Measurements from ENCODE around the gene BRICD5. TPM values are rescaled to one million over a fixed set of nuclear protein-coding genes. Genes with fewer than 3 reads are reported as not detected.

The BRICD5 gene
- total and polyA plus RNA-seq, 5 donors: 3.4 to 11.0 (median 7.3) TPM

DNA sequence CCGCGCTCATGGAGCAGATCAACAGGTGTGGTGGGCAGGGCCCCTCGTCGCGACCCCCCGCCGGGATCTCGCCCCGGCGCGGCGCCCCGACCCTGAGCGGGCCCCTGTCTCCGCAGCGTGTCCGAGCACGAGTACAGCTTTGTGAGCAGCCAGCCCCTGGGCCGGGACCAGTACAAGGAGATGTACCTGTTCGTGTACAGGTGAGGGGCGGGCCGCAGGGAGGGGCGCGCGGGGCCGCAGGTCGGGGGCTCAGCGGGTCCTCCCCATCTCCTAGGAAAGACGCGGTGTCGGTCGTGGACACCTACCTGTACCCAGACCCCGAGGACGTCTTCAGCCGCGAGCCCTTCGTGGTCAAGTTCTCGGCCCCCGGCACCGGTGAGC is 26.4 kb upstream of the BRICD5 start:
- intact Hi-C loops (cut with DNase I): no loop called here
- peaks cover 3% of the 10 kb centered on the region for H3K4me1 ChIP-seq (ENCODE audit: control insufficient read depth, insufficient read depth, low read length)
- H3K9me3 ChIP-seq (ENCODE audit: control insufficient read depth, low read length): no peaks in the 10 kb centered on the region
- H3K27me3 ChIP-seq (ENCODE audit: control insufficient read depth, insufficient read depth): no peaks in the 10 kb centered on the region
- WGBS: 4% methylated on average over 40 of the region's 40 CpGs
- H3K4me3 ChIP-seq (ENCODE audit: low read length): no peak overlapping the region
- ATAC-seq (peak in 1 of 2 donors; percentile 1), DNase-seq (no peak)
- H3K27ac ChIP-seq (ENCODE audit: low read length): no peak overlapping the region

DNA sequence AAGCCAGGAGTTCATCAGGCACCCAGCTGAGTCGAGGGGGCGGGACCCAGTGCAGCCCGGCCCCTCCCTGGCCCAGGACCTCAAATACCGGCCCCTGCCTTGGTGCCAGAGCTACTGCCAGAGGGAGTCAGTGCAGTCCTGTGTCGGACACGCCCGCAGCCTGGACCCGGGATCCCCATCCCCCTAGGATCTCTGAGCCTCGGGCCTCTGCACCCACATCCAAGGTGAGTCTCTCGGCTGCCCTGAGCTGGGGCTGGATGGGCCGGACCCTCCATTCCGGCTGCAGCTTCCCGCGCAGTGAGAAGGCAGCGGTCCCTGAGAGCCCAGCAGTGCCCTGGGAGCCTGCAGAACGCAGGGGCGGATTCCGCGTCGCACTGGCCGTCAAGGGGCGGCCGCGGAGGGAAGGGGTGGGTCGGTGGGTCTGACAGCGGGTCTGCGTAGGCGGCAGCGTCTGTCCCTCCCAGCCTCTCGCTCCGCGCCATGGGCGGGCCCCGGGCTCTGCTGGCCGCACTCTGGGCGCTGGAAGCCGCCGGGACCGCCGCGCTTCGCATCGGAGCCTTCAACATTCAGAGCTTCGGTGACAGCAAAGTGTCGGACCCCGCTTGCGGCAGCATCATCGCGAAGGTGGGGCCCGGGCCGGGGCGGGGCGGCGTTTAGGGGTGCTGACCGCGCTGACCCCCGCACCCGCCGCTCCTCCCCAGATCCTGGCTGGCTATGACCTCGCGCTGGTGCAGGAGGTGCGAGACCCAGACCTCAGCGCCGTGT is 25.9 kb upstream of the BRICD5 start, which contains the start of gene DNASE1L2:
DNASE1L2 (plus strand) TSS at position 108 of the 765 bp plus-strand sequence; CDS start at position 481, 373 bp downstream.
- ATAC-seq: peak; percentile 22 to 41
- Histone ChIP-seq H3K9me3 (ENCODE audit: control insufficient read depth, low read length) (no peaks in the 10 kb centered on the region), H3K4me1 (ENCODE audit: control insufficient read depth, insufficient read depth, low read length) (peaks cover 3% of the 10 kb centered on the region), H3K4me3 (ENCODE audit: low read length) (no peak within 1 kb of the TSS), H3K27me3 (ENCODE audit: control insufficient read depth, insufficient read depth) (no peaks in the 10 kb centered on the region), H3K27ac (ENCODE audit: low read length) (no peak within 1 kb of the TSS)
- WGBS: 3% methylated on average over 64 of the region's 64 CpGs
- intact Hi-C loops (cut with DNase I): no loop called here
- DNase-seq: peak; percentile 50 to 79 (median 76)

DNA sequence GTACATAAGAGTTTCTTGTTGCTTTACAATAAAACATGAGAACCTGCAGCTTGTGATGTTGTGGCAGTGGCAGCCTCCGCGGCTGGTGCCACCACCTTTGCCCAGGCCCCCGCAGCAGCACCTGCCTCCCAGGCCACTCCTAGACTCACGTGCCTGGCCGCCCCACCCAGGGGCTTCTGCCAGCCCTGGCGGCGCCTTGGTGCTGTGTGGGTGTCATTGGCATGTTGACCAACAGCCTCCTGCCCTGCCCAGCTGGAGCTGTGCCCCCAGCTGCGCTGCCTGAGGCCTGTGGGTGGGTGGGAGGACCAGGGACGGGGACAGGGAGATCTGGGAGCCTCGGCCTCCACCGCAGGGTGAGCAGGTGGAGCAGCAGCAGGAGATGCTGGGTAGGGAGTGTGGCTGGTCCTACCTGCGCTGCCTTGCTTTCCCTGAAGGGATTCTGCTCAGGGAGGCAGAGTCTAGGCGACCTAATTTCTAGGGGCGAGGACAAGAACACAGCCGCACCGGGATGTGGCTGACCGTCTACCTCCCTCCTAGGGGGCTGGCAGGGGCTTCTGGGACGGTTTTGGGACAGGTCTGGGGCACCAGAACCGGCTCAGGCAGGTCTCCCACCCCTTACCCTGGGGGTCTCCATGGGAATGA is 25.2 kb upstream of the BRICD5 start:
- intact Hi-C loops (cut with DNase I): no loop called here
- Histone ChIP-seq H3K4me3 (ENCODE audit: low read length) (no peak overlapping the region), H3K9me3 (ENCODE audit: control insufficient read depth, low read length) (no peaks in the 10 kb centered on the region), H3K27me3 (ENCODE audit: control insufficient read depth, insufficient read depth) (no peaks in the 10 kb centered on the region), H3K27ac (ENCODE audit: low read length) (no peak overlapping the region), H3K4me1 (ENCODE audit: control insufficient read depth, insufficient read depth, low read length) (peaks cover 3% of the 10 kb centered on the region)
- DNase-seq: peak in 1 of 3 donors; percentile 50
- ATAC-seq: no peak
- 78% methylated on average over 19 of the region's 19 CpGs for WGBS

DNA sequence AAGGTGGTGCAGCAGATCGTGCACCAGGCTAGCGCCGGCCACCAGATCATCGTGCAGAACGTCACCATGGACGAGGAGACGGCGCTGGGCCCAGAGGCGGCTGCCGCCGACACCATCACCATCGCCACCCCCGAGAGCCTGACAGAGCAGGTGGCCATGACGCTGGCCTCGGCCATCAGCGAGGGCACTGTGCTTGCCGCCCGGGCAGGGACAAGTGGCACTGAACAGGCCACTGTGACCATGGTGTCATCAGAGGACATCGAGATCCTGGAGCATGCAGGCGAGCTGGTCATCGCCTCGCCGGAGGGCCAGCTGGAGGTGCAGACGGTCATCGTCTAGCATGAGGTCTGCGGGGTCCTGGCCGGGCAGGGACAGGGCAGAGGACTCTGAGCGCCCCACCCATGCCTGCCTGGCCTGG is 24.6 kb upstream of the BRICD5 start:
- intact Hi-C loops (cut with DNase I): no loop called here
- Histone ChIP-seq H3K27ac (ENCODE audit: low read length) (no peak overlapping the region), H3K9me3 (ENCODE audit: control insufficient read depth, low read length) (no peaks in the 10 kb centered on the region), H3K4me3 (ENCODE audit: low read length) (no peak overlapping the region), H3K4me1 (ENCODE audit: control insufficient read depth, insufficient read depth, low read length) (peaks cover 3% of the 10 kb centered on the region), H3K27me3 (ENCODE audit: control insufficient read depth, insufficient read depth) (no peaks in the 10 kb centered on the region)
- no peak for DNase-seq
- ATAC-seq: no peak
- WGBS: 95% methylated on average over 28 of the region's 28 CpGs

DNA sequence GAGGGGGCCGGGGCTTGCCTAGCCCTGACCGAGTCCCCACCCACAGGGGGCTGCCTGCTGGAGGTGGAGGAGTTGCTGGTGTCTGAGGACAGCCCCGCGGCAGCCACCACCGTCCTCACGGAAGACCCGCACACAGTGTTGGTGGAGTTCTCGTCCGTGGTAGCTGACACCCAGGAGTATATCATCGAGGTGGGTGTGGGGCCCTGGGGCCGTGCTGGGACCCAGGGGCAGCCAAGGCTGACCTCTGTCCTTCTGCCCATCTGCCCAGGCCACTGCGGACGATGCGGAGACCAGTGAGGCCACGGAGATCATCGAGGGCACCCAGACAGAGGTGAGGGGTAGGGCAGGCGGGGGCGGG is 24.1 kb upstream of the BRICD5 start:
- no peak for DNase-seq

DNA sequence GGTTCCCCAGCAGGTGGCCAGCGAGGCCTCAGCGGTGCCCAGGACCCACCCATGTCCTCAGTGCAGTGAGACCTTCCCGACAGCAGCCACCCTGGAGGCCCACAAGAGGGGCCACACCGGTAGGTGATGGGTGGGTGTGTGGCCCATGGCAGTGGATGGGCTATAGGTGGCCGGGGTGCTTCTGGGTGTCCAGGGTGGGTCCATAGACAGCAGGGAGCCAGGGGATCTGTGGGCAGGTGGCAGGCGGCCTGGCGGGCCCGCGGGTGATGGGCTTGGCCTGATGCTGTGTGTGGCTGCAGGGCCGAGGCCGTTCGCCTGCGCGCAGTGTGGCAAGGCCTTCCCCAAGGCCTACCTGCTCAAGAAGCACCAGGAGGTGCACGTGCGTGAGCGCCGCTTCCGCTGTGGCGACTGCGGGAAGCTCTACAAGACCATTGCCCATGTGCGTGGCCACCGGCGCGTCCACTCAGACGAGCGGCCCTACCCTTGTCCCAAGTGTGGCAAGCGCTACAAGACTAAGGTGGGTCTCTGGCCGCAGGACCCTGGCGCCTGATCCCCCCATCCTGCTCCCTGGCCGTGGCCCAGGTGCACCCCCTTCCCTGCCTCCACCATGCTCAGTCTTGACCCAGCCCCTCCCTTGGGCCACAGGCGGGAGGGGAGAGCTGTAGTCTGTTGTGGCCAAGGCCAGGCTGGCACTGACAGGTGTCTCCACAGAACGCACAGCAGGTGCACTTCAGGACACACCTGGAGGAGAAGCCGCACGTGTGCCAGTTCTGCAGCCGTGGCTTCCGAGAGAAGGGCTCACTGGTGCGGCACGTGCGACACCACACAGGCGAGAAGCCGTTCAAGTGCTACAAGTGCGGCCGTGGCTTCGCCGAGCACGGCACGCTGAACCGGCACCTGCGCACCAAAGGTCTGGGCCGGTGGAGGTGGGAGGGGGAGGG is 23.5 kb upstream of the BRICD5 start:
- intact Hi-C loops (cut with DNase I): no loop called here
- Histone ChIP-seq H3K4me3 (ENCODE audit: low read length) (no peak overlapping the region), H3K27me3 (ENCODE audit: control insufficient read depth, insufficient read depth) (no peaks in the 10 kb centered on the region), H3K4me1 (ENCODE audit: control insufficient read depth, insufficient read depth, low read length) (peaks cover 3% of the 10 kb centered on the region), H3K9me3 (ENCODE audit: control insufficient read depth, low read length) (no peaks in the 10 kb centered on the region), H3K27ac (ENCODE audit: low read length) (no peak overlapping the region)
- DNase-seq (no peak), ATAC-seq (no peak)
- WGBS: 95% methylated on average over 51 of the region's 51 CpGs

More for the DNA sequence above, 24.1 kb upstream of the BRICD5 start:
- Histone ChIP-seq H3K27me3 (ENCODE audit: control insufficient read depth, insufficient read depth) (no peaks in the 10 kb centered on the region), H3K4me3 (ENCODE audit: low read length) (no peak overlapping the region), H3K9me3 (ENCODE audit: control insufficient read depth, low read length) (no peaks in the 10 kb centered on the region), H3K4me1 (ENCODE audit: control insufficient read depth, insufficient read depth, low read length) (peaks cover 3% of the 10 kb centered on the region), H3K27ac (ENCODE audit: low read length) (no peak overlapping the region)
- no peak for ATAC-seq
- intact Hi-C loops (cut with DNase I): no loop called here
- WGBS: 92% methylated on average over 18 of the region's 18 CpGs

DNA sequence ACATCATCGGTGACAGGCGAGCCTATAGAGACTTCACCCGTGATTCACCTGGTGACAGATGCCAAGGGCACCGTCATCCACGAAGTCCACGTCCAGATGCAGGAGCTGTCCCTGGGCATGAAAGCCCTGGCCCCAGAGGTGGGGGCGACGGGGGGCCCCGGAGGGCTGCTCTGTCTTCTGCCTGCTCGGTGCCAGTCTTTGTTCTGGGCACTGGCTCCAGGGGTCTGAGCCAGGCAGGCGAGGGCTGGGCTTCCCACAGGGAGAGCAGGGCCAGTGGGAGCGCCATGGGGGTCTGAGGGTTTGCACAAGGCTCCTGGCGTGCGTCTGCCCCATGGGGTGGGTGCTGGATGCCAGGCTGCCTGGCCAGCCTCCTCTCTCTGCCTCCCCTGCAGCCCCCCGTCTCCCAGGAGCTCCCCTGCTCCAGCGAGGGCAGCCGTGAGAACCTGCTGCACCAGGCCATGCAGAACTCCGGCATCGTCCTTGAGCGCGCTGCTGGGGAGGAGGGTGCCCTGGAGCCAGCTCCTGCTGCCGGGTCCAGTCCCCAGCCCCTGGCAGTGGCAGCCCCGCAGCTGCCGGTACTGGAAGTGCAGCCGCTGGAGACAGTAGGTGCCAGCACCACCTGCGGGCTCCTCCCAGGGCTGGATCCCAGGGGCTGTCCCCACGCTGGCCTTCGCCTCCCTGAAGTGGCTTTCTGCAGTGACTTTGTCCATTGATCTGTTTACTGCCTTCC is 22.5 kb upstream of the BRICD5 start:
- DNase-seq (no peak), ATAC-seq (no peak)
- Histone ChIP-seq H3K4me1 (ENCODE audit: control insufficient read depth, insufficient read depth, low read length) (peaks cover 3% of the 10 kb centered on the region), H3K27ac (ENCODE audit: low read length) (no peak overlapping the region), H3K9me3 (ENCODE audit: control insufficient read depth, low read length) (no peaks in the 10 kb centered on the region), H3K27me3 (ENCODE audit: control insufficient read depth, insufficient read depth) (no peaks in the 10 kb centered on the region), H3K4me3 (ENCODE audit: low read length) (no peak overlapping the region)
- intact Hi-C loops (cut with DNase I): no loop called here
- WGBS: 91% methylated on average over 28 of the region's 28 CpGs

DNA sequence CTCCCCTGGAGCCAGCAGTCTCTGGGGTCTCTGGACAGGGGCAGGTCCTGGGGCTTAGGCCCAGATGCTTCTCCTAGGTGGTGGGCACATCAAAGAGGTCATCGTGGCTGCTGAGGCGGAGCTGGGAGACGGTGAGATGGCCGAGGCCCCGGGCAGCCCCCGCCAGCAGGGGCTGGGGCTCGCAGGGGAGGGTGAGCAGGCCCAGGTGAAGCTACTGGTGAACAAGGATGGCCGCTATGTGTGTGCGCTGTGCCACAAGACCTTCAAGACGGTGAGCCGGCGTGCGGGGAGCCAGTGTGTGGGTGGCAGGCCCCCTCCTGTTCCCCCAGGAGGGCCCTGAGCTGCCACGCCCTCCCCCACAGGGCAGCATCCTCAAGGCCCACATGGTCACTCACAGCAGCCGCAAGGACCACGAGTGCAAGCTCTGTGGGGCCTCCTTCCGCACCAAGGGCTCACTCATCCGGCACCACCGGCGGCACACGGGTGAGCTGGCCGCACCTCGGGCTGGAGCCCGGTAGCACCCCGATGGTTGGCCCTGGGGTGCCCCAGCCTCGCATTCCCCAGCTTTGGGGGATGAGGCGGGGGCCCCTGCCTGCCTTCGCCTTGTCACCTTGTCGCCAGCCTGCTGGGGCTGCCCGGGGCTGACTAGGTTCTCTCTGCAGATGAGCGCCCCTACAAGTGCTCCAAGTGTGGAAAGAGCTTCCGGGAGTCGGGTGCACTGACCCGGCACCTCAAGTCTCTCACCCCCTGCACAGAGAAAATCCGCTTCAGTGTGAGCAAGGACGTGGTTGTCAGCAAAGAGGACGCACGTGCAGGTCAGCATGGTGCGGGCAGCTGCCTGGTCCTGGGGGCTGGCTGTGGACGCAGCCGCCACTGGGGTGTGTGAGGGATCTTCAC is 21.7 kb upstream of the BRICD5 start:
- Histone ChIP-seq H3K9me3 (ENCODE audit: control insufficient read depth, low read length) (no peaks in the 10 kb centered on the region), H3K4me3 (ENCODE audit: low read length) (no peak overlapping the region), H3K4me1 (ENCODE audit: control insufficient read depth, insufficient read depth, low read length) (peaks cover 3% of the 10 kb centered on the region), H3K27ac (ENCODE audit: low read length) (no peak overlapping the region), H3K27me3 (ENCODE audit: control insufficient read depth, insufficient read depth) (no peaks in the 10 kb centered on the region)
- no peak for DNase-seq
- 89% methylated on average over 41 of the region's 41 CpGs for WGBS
- ATAC-seq: no peak
- intact Hi-C loops (cut with DNase I): no loop called here

DNA sequence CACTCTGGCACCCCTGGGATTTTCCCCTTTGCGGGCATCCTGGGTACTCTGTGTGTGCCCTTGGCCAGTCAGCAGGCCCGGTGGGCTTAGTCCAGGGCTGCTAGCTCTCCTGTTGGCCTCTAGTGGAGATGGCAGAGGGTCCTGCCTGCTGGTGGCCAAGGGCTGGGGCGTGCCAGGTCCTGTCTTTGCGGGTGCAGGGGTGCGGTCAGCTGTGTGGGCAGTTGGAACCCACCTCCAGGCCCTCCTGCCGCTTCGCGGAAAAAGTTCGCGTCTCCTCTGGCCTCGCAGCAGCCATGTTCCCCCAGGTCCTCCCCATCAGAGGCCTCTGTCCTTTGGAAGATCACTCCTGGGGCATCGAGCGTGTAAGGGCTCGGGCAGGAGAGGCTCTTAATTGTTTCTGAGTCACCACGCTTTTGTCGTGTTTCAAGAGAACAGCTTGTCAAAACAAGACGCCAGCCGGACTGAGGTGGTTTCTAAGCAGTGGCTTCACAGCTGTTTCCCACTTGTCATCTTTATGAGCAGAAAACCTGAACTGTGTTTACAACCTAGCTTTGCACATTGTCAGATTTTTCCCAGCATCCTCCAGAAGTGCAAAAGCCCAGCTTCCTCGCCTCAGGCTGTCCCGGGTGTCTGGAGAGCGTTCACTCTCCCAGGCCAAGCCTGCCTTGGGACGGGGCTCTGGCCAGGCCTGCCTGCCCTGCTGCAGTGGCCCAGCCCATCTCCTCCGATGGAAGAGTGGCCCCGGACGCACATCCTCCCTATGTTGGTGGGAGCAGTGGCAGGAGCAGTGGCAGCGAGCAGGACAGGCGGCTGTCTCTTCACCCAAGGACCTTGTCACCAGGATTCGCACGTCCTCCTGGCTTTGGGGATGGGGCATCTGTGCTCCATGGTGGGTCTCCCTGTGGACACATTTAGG is 20.6 kb upstream of the BRICD5 start:
- H3K27ac ChIP-seq (ENCODE audit: low read length): no peak overlapping the region
- DNase-seq (no peak), ATAC-seq (no peak)
- no peaks in the 10 kb centered on the region for H3K4me1 ChIP-seq (ENCODE audit: control insufficient read depth, insufficient read depth, low read length)
- intact Hi-C loops (cut with DNase I): no loop called here
- H3K27me3 ChIP-seq (ENCODE audit: control insufficient read depth, insufficient read depth): no peaks in the 10 kb centered on the region
- no peaks in the 10 kb centered on the region for H3K9me3 ChIP-seq (ENCODE audit: control insufficient read depth, low read length)
- no peak overlapping the region for H3K4me3 ChIP-seq (ENCODE audit: low read length)
- 89% methylated on average over 29 of the region's 29 CpGs for WGBS
